A549 (cell line): ENCODE results near the gene IFNA8.

Experiments used
- EP300 ChIP-seq, 2 experiments: fragments of >200 bp; sonication (Bioruptor Twin); formaldehyde crosslinking; IDR thresholded peaks; 2 replicates in 1 of 2; 3 replicates in 1 of 2; pipeline ENCODE4 v1.6.1; 2016 to 2017
- MYC ChIP-seq: IDR thresholded peaks from 2 replicates; pipeline ENCODE4 v1.6.1; 2012; ENCODE audit warnings: mild to moderate bottlenecking, inconsistent platforms, low read length, improper control_type of control experiment, borderline replicate concordance
- POLR2AphosphoS2 ChIP-seq: conservative IDR thresholded peaks from 2 replicates; pipeline ENCODE4 v1.6.1; 2012; ENCODE audit warnings: low read length, improper control_type of control experiment, inconsistent platforms

DNA sequence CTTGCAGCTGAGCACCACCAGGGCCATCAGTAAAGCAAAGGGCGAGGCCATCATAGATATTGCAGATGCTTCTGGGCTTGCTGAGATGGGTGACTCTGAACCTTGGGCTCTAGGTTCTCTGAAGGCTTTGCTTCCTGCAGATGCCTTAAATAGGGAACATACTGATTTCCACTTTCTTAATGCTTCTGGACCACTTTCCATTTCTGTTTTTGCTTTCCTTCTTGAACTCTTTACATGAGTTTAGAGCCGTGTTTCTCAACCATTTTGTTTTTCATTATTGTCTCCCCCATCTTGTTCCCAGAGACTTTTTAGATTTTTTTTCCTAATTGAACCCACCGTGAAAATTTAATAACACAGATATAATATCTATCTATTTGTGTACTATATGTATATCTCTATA is 41.0 kb upstream of the IFNA8 start, which contains the start of gene IFNA13:
- TF ChIP-seq POLR2AphosphoS2 (no peak), MYC (no peak), EP300 (IDR thresholded peaks at IDR 0.05) (no peak)
